HEK293T (cell line): ENCODE results near the gene ABTB1.

Source experiments
- ARNT ChIP-seq: fragments of 450-650 bp; IDR thresholded peaks from 2 replicates; pipeline ENCODE4 v1.6.1; 2017; ENCODE audit warnings: mild to moderate bottlenecking
- FOXA1 ChIP-seq: fragments of 450-650 bp; IDR thresholded peaks from 2 replicates; pipeline ENCODE4 v1.6.1; 2016; ENCODE audit warnings: mild to moderate bottlenecking
- FOXK2 ChIP-seq: fragments of 450-650 bp; IDR thresholded peaks from 2 replicates; pipeline ENCODE4 v1.6.1; 2016; ENCODE audit warnings: mild to moderate bottlenecking
- FOXM1 ChIP-seq: fragments of 450-650 bp; IDR thresholded peaks from 2 replicates; pipeline ENCODE4 v1.6.1; 2017; ENCODE audit warnings: mild to moderate bottlenecking, borderline replicate concordance
- HDGF ChIP-seq: fragments of 450-650 bp; IDR thresholded peaks from 2 replicates; pipeline ENCODE4 v1.6.1; 2017; ENCODE audit warnings: antibody characterized with exemption, borderline replicate concordance
- SP1 ChIP-seq: fragments of 450-650 bp; IDR thresholded peaks from 2 replicates; pipeline ENCODE4 v1.6.1; 2017
- SUZ12 ChIP-seq: fragments of 450-650 bp; IDR thresholded peaks from 2 replicates; pipeline ENCODE4 v1.6.1; 2016; ENCODE audit warnings: mild to moderate bottlenecking

DNA sequence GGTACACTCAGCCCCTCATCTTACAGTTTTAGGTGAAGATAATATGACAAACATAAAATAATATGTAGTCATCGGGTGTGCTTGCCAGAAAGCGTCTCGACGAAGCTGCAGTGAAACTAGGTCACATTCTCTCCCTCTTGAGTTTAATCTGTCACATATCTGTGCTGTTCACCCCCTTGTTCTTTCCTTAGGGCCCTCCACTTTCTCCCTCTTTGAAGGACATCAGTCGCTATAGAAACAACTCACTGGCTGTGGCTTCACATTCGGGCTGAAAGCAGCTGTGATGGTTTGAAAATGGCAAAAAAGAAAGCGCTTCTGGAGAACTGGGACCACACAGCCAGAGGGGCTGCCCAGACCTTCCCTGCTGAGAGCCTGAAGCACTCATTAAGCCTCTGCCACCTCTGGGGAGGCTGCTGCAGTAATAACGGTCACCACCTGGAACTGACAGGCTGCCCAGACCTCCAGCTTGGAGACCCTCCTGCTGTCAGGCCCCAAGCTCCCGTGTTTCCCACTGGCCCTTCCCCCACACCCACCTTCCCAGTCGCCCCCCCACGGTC lies 50.3 kb downstream of the ABTB1 start:
- TF ChIP-seq SUZ12 (no peak), SP1 (no peak), ARNT (no peak), FOXK2 (no peak), FOXM1 (no peak), FOXA1 (no peak), HDGF (no peak)
